Stimulated activated CD4-positive, alpha-beta T cell treated with anti-CD3 and anti-CD28 coated beads, Interleukin-1b, Interleukin-23, amount 100 ng/mL, for 48 hours (primary cell): ENCODE data around the gene THADA.
"Not testable (repeated sequence)": the region's sequence is repeated elsewhere in the genome, so short reads cannot be mapped to it uniquely, and the experiment has no call there.

Experiments used
- DNase-seq: peaks from one replicate; pipeline ENCODE4 v3.0.0-alpha.2; 2020

The THADA gene

GRCh38 chr2:43318791-43319190, 277.0 kb downstream of the THADA start:
- no peak for DNase-seq

- no peak for DNase-seq
Observed at GRCh38 chr2:43317680-43318079, 278.2 kb downstream of the THADA start.

- no peak for DNase-seq
Observed at GRCh38 chr2:43317194-43317593, 278.6 kb downstream of the THADA start.

- no peak for DNase-seq
Observed at GRCh38 chr2:43315482-43315881, 280.4 kb downstream of the THADA start.

- DNase-seq = no peak
Observed at GRCh38 chr2:43314299-43314927, 281.4 kb downstream of the THADA start.

DNA sequence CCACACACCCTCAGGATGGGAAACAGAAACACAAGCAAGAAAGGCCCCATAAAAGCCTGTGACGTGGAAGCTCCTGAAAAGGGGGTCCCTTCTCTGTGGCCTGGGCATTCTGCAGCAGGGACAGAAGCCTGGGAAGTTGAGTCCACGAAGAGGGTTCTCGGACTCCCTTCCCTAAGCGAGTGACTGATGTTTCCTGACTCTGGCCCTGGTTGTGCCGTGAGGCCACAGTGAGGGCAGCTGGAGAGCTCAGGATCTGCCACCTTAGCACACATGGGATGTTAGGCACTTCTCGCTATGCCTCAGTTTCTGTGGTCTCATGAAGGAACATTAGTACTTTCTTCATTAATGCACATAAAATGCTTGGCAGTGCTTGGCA, 282.2 kb downstream of the THADA start:
- no peak for DNase-seq

GRCh38 chr2:43312755-43313641, 282.8 kb downstream of the THADA start:
- no peak for DNase-seq

DNA sequence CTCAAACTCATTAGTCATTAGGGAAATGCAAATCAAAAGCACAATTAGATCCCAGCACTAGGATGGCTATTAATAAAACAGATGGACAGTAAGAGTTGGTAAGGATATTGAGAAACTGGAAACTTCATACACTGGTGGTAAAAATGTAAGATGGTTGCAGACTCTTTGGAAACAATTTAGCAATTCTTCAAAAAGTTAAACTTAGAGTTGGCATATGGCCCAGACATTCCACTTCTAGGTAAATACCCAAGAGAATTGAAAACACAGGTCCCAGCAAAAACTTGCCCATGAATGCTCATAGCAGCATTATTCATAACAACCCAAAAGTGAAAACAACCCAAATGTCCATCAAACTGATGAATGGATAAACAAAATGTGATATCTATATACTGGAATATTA, 284.6 kb downstream of the THADA start:
- no peak for DNase-seq

- DNase-seq = no peak
Observed at GRCh38 chr2:43309935-43310334, 285.9 kb downstream of the THADA start.

- DNase-seq = no peak
Observed at GRCh38 chr2:43307973-43308372, 287.9 kb downstream of the THADA start.

DNA sequence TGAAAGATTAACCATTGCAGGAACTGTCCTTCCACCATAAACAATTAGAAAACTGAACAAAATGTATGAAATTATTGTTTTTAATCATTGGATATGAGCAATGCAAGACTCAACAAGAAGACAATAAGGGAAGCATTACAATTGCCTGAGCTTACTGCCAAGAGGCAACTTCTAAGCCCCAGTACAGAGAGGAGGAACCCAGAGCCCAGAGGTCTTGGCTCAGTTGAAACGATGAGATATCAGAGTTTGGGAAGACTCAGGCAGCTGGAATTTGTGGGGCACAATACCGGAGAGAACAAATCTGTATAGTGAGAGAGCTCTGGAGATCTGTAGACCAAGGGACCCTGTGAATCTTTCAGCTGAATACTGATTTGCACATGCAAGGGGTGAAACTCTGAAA, 288.8 kb downstream of the THADA start:
- no peak for DNase-seq

GRCh38 chr2:43306197-43306596, 289.6 kb downstream of the THADA start:
- no peak for DNase-seq

GRCh38 chr2:43305517-43305916, 290.3 kb downstream of the THADA start:
- DNase-seq = no peak

DNA sequence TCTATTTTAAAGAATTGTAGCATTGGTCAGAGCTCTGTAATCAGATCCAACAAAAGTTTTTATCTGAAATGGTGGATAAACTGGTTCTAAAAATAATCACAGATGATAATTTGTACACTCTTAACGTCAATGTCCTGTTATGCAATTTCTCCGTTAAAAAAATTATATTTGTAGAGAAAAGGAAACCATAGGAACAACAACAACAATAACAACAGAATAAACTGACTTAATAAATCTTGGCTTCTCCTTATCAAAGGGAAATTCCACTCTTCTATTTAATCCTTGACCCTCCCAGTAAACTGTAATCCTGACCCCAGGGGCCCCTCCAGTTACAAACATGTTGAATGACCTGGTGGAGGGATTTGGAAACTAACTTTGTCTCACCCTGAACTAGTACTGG, 290.8 kb downstream of the THADA start:
- no peak for DNase-seq

DNA sequence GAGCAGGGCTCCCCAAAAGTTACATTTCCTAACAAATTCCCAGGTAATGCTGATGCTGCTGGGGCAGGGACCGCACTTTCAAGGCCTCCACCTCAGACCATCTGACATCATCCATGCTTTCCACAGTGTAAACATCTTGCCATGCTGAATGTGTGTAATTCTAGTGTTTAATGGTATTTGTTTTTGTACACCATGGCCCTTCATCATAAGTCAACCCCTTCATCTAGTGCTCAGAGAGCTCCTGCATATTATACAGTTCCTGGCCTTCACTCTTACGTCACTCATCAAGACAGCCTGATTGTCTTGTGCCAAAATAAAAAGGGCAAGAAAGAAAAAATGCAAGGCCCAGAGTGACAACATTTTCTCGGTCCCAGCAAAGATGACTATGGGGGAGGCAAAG, 291.9 kb downstream of the THADA start:
- DNase-seq = no peak

DNA sequence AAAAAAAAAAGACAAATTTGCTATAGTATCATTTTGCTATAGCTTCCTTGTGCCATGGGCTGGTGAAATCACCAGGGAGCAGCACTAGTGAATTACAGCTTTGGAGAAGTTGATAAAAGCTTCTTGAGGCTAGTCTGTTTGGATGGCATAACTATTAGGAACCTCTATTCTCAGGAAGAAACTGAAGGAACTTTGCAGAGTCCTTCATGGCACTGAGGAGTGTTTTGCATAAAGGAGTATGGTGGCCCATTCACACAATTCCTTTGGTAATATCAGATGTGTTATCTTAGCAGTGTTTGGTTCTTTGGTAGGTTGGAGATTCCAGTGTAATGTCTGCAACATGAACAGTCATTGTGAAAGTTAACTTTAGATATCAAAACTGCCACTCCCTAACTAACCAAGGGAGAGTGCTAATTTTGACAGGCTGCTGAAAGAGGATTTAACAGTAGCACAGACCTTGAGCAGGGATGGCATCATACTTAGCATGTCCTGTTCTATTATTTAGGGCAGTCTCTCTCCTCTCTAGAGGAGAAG, 292.8 kb downstream of the THADA start:
- DNase-seq = no peak

DNA sequence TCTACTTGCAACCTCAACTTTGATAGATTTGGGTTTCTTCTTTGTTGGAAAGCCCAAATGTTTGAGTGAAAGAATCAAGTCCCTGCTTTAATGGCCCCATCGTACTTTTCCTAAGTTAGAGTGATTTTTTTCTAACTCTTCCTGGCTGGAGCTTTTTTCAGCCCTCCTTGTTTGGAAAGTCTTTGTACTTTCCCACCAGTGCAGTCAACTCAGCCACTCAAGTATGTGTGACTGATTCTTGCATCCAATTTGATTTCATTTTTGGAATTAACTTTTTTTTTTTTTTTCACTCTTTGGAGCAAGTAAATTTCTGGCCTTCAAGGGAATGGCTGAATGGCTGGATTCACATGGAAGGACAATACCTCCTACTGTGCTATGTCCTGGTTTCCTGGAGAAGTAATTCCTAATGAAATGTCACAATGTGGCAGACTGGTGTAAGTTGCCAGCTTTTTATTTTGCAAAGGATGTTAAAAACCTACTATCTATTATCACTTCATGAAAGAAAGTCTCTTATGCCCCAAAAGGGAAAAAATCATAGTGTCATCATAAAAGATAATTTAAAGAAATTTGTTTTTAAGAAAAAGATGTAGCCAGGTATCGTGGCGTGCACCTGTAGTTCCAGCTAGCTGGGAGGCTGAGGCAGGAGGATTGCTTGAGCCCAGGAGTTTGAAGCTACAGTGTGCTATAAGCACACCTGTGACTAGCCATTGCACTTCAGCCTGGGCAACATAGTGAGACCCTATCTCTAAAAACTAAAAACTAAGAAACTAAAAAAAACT, 293.5 kb downstream of the THADA start:
- DNase-seq = no peak

DNA sequence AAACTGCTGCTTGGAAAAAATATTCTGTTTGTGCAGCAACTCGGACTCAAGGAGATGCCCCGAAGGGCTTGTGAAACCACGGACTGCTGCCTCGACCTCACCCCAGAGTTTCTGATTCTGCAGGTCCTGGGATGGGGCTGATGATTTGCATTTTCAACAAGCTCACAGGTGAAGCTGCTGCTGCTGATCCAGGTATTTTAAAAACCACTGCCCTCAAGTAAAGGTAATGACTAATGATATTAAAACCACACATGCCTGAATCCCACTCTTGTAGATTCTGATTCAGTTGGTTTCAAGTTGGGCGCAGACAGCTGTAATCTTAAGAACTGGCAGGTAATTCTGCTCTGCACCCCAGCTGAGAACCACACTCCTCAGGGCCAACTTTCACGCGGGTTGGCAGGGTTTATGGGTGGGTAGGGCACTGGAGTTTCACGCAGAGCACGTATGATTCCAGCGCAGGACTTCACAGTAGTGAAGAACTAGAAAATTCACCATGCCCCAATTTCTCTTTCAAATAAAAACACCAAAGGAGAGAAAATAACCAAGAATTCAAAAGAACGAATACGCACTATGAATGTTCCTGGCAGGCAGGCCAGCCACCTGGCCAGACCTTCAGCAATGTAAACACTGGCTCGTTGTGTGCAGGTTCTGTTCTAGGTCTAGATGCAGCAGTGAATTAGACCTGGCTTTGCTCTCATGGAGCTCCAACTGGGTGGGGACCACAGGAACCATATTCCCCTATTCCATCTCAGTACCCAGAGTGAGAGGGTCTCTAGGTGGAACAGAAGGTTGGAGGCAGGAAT, 294.9 kb downstream of the THADA start:
- DNase-seq = no peak

- DNase-seq = no peak
Observed at GRCh38 chr2:43300222-43300621, 295.6 kb downstream of the THADA start.

- DNase-seq = no peak
Observed at GRCh38 chr2:43298500-43298899, 297.3 kb downstream of the THADA start.

DNA sequence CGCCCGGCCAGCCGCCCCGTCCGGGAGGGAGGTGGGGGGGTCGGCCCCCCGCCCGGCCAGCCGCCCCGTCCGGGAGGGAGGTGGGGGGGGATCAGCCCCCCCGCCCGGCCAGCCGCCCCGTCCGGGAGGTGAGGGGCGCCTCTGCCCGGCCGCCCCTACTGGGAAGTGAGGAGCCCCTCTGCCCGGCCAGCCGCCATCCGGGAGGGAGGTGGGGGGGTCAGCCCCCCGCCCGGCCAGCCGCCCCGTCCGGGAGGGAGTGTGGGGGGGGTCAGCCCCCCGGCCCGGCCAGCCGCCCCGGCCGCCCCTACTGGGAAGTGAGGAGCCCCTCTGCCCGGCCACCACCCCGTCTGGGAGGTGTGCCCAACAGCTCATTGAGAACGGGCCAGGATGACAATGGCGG, 298.1 kb downstream of the THADA start:
- not testable (repeated sequence) for DNase-seq

DNA sequence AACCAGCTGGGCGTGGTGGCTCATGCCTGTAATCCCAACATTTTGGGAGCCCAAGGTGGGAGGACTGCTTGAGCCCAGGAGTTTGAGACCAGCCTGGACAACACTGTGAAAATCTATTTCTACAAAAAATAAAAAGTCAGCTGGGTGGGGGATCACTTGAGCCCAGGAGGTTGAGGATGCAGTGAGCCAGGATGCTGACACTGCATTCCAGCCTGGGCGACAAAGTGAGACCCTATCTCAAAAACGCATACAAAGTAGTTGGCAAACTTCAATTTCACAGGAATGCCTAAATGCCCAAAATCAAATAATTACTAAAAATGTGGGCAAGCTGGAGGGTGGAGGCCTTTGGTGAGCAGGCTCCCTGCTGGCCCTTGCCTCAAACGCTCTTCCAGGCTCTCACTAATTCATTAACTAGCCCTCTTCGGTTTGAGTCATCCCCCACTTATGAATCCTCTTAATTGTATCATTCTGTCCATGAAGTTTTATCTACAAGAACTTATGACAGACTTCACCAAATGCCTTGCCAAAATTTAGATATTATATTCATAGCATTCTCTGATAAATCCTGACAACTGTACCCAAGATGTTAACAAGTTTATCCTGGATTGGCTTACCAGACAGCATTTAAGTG, 300.8 kb downstream of the THADA start:
- no peak for DNase-seq
